Hematopoietic multipotent progenitor cell treated with erythropoietin and hydrocortisone succinate and interleukin-3 and kit ligand, for 6 days (in vitro differentiated cells): Measurements from ENCODE around the gene GSTT2B.
A peak's percentile ranks its signal among the peaks of the same experiment; 100 is the strongest.
"Not testable (repeated sequence)": the region's sequence is repeated elsewhere in the genome, so short reads cannot be mapped to it uniquely, and the experiment has no call there.

Experiments used
- DNase-seq: peaks from one replicate; pipeline ENCODE4 v3.0.0-alpha.2; 2015

Gene GSTT2B

GRCh38 chr22:23961084-23961771, at the start of gene GSTT2B:
Gene GSTT2B, minus strand, starts transcription at chr22:23961195. Its CDS starts 64 bp downstream, at chr22:23961131.
- DNase-seq = not testable (repeated sequence)

GRCh38 chr22:24010018-24010391, 49.0 kb upstream of the GSTT2B start:
- DNase-seq = no peak

- DNase-seq = peak; percentile 89
Measured at GRCh38 chr22:24009227-24010017, 48.4 kb upstream of the GSTT2B start.

- DNase-seq = no peak
Measured at GRCh38 chr22:24008381-24009226, 47.6 kb upstream of the GSTT2B start.

- no peak for DNase-seq
Measured at GRCh38 chr22:24008022-24008283, 47.0 kb upstream of the GSTT2B start.

GRCh38 chr22:24007253-24008021, 46.4 kb upstream of the GSTT2B start:
- DNase-seq = no peak

- DNase-seq = no peak
Measured at GRCh38 chr22:24006914-24007214, 45.9 kb upstream of the GSTT2B start.

GRCh38 chr22:24006207-24006913, 45.4 kb upstream of the GSTT2B start:
- DNase-seq = no peak

- no peak for DNase-seq
Measured at GRCh38 chr22:24005201-24005600, 44.2 kb upstream of the GSTT2B start, which contains the start of gene GSTT4. Gene GSTT4, minus strand, starts transcription at chr22:24005453. Its CDS starts 97 bp downstream, at chr22:24005356.

- no peak for DNase-seq
Measured at GRCh38 chr22:24003887-24004286, 42.9 kb upstream of the GSTT2B start.

GRCh38 chr22:24002851-24003250, 41.9 kb upstream of the GSTT2B start:
- no peak for DNase-seq

GRCh38 chr22:24002272-24002671, 41.3 kb upstream of the GSTT2B start:
- DNase-seq = no peak

GRCh38 chr22:24001314-24001713, 40.3 kb upstream of the GSTT2B start:
- DNase-seq = no peak

- not testable (repeated sequence) for DNase-seq
Measured at GRCh38 chr22:23999779-24000178, 38.8 kb upstream of the GSTT2B start.

GRCh38 chr22:23997092-23997491, 36.1 kb upstream of the GSTT2B start:
- DNase-seq = no peak

GRCh38 chr22:23993581-23994177, 32.7 kb upstream of the GSTT2B start:
- DNase-seq = peak; percentile 56

GRCh38 chr22:23993080-23993479, 32.1 kb upstream of the GSTT2B start:
- DNase-seq = not testable (repeated sequence)

- not testable (repeated sequence) for DNase-seq
Measured at GRCh38 chr22:23989583-23990244, 28.7 kb upstream of the GSTT2B start.

- DNase-seq = not testable (repeated sequence)
Measured at GRCh38 chr22:23986538-23987178, 25.7 kb upstream of the GSTT2B start.

GRCh38 chr22:23986089-23986488, 25.1 kb upstream of the GSTT2B start:
- not testable (repeated sequence) for DNase-seq

GRCh38 chr22:23984430-23984829, 23.4 kb upstream of the GSTT2B start:
- DNase-seq = peak; percentile 76
